Upper lobe of right lung (tissue), 1 donor: ENCODE data around the gene ZNF212. TPM values are rescaled to one million over a fixed set of nuclear protein-coding genes. Genes with fewer than 3 reads are reported as not detected.
A peak's percentile ranks its signal among the peaks of the same experiment; 100 is the strongest.

ENCODE experiments used
- ATAC-seq: fragments of 200-7000 bp; cut with Tn5 transposase; one replicate; pipeline ENCODE4 v1.9.1; 2020; ENCODE audit warnings: mild to moderate bottlenecking, moderate library complexity
- DNase-seq: peaks from one replicate; pipeline ENCODE4 v3.0.0-alpha.2; 2020
- H3K27ac ChIP-seq: fragments of 200-600 bp; one replicate; pipeline ENCODE4 v1.8.0; 2022
- H3K27me3 ChIP-seq: fragments of 200-600 bp; one replicate; pipeline ENCODE4 v1.8.0; 2022; ENCODE audit warnings: mild to moderate bottlenecking
- H3K36me3 ChIP-seq: fragments of 200-600 bp; one replicate; pipeline ENCODE4 v1.8.0; 2022
- H3K4me1 ChIP-seq: fragments of 200-600 bp; one replicate; pipeline ENCODE4 v1.8.0; 2022
- H3K4me3 ChIP-seq: fragments of 200-600 bp; one replicate; pipeline ENCODE4 v1.8.0; 2022; ENCODE audit warnings: mild to moderate bottlenecking
- H3K9me3 ChIP-seq: fragments of 200-600 bp; one replicate; pipeline ENCODE4 v1.8.0; 2022
- intact Hi-C: fragments of 100-400 bp; cut with DNase I; formaldehyde crosslinking; loops from one replicate; pipeline ENCODE4 v1.11.0; 2022
- total RNA-seq: library from RNA; stranded (reverse); fragmentation: NEBNext Ultra II Directional; extraction: Animal tissue kit (Norgen Biotek cat#: 25700); gene quantifications from one replicate; pipeline ENCODE4 v1.2.1, GENCODE V29; 2021
- TF ChIP-seq, protein P1 (sequence below): fragments of 200-600 bp; IDR thresholded peaks from one replicate; pipeline ENCODE4 v1.8.0; 2022; ENCODE audit warnings: antibody characterized with exemption
- donor health status: DM: no; HTN: yes; CAD: no; lungs with severe emphysema.

The ZNF212 gene
- total RNA-seq, 1 donor from 2014 or later: 10.2 TPM

DNA sequence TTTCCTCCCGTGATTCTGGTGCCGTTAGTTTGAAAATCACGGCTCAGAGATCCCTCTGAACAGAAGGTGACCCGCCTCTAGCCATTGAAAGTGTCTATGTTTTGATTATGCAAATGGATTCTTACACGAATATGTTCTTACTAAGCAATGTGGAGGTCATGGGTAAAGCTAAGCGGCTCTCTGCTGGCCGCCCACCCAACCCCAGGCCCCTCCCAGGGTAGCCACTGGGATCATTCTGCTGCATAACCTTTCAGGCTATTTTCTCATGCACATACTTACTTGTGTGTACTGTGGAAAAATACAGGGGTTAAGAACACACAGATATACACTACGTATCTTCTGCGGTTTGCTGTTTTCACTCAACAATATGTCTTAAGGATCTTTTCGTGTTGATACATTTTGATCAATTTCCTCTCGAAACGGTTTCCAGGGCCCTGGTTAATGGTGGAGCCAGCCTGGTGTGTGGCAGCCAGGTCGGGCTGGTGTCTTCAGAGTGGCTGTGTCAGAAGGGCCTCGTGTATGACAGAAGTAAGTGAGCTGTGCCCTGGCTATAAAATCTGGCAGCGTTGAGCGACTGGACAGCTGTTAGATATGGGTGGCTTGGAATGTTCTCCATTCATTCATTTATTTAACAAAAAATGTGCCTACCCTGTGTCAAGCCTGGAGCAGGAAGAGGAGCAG is 52.5 kb downstream of the ZNF212 start:
- H3K9me3 ChIP-seq: no peaks in the 10 kb centered on the region
- DNase-seq (no peak), ATAC-seq (no peak)
- H3K27me3 ChIP-seq: no peaks in the 10 kb centered on the region
- TF ChIP-seq, protein P1, sequence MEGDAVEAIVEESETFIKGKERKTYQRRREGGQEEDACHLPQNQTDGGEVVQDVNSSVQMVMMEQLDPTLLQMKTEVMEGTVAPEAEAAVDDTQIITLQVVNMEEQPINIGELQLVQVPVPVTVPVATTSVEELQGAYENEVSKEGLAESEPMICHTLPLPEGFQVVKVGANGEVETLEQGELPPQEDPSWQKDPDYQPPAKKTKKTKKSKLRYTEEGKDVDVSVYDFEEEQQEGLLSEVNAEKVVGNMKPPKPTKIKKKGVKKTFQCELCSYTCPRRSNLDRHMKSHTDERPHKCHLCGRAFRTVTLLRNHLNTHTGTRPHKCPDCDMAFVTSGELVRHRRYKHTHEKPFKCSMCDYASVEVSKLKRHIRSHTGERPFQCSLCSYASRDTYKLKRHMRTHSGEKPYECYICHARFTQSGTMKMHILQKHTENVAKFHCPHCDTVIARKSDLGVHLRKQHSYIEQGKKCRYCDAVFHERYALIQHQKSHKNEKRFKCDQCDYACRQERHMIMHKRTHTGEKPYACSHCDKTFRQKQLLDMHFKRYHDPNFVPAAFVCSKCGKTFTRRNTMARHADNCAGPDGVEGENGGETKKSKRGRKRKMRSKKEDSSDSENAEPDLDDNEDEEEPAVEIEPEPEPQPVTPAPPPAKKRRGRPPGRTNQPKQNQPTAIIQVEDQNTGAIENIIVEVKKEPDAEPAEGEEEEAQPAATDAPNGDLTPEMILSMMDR: no peak
- intact Hi-C loops: no loop called here
- peaks cover 5% of the 10 kb centered on the region for H3K36me3 ChIP-seq
- H3K27ac ChIP-seq: no peak overlapping the region
- H3K4me3 ChIP-seq: no peak overlapping the region
- H3K4me1 ChIP-seq: no peaks in the 10 kb centered on the region

DNA sequence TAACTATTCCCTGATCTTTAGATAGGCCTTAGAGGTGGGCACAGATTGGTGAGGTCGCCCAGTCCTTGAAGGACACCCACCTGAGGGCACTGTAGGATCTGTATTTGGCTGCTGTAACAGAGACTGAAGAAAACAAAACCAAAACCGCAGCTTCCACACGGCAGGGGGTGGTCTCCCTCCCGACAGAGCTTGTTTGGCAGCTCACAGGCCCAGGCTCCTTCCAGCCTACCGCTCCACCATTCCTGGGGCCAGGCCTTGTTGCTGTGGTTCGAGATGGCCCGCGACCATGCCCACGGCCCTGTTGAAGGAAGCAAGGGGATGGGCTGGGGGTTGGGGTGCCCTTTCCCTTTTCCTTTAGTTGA is 53.0 kb downstream of the ZNF212 start:
- Histone ChIP-seq H3K9me3 (no peaks in the 10 kb centered on the region), H3K36me3 (peaks cover 5% of the 10 kb centered on the region), H3K4me1 (no peaks in the 10 kb centered on the region), H3K27ac (no peak overlapping the region), H3K4me3 (no peak overlapping the region), H3K27me3 (no peaks in the 10 kb centered on the region)
- DNase-seq (no peak), ATAC-seq (no peak)
- TF ChIP-seq, protein P1: no peak
- intact Hi-C loops: no loop called here

DNA sequence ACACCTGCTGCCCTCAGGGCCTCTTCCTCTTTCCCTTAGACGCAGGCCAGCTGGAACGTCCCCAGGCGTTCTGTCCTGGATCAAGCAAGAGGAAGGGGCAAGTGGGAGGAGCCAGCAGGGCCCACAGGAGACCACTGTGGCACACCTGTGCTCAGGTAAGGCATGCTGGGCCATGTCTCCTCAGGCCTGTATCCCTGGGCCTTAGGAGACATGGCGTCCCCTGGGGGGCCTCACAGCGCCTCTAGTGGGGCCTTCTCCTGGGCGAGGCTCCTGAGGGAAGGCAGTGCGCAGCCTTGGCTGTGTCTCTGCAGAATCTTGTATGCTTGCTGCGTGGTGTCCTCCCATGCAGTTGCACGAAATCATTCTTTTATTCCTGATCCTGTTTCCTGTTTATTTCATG is 53.9 kb downstream of the ZNF212 start:
- peaks cover 5% of the 10 kb centered on the region for H3K36me3 ChIP-seq
- intact Hi-C loops: no loop called here
- H3K9me3 ChIP-seq: no peaks in the 10 kb centered on the region
- H3K4me1 ChIP-seq: no peaks in the 10 kb centered on the region
- H3K4me3 ChIP-seq: no peak overlapping the region
- no peaks in the 10 kb centered on the region for H3K27me3 ChIP-seq
- TF ChIP-seq, protein P1: no peak
- ATAC-seq (no peak), DNase-seq (no peak)
- no peak overlapping the region for H3K27ac ChIP-seq

DNA sequence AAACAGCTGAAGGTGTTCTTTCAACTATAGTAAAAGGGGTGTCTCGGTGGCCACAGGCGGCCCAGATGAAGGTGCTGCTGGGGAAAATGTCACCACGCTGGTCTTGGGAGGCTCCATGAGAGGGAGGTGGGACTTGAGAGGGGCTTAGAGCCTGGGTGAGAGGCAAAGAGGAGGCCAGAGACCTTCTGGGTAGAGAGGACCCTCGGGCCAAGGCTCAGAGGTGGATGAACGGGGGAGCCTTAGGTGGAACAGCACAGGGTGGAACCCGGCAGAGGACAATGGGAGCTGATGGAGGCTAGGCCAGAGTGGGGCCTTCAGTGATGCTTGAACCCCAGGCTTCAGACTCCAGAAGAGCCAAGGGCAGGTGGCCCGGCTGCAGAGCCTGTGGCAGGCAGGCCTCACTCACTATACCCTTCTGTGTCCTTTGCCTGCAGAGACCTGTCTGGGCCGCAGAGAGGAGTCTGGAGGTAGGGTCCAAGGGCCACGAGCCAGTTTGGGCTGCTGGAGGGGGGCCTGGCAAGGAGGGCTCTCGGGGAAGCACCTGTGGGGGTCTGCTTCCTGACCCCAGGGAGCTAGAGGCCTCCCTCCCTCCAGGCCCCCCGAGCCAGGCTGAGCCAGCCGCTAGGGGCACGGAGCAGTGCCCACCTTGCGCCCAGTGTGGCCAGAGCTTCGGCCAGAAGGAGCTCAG is 54.6 kb downstream of the ZNF212 start:
- no peak for ATAC-seq
- no peak overlapping the region for H3K4me3 ChIP-seq
- no peak overlapping the region for H3K27ac ChIP-seq
- peaks cover 5% of the 10 kb centered on the region for H3K36me3 ChIP-seq
- H3K27me3 ChIP-seq: no peaks in the 10 kb centered on the region
- no peaks in the 10 kb centered on the region for H3K4me1 ChIP-seq
- no peaks in the 10 kb centered on the region for H3K9me3 ChIP-seq
- peak; percentile 48 for DNase-seq
- intact Hi-C loops: no loop called here
- TF ChIP-seq, protein P1: no peak

DNA sequence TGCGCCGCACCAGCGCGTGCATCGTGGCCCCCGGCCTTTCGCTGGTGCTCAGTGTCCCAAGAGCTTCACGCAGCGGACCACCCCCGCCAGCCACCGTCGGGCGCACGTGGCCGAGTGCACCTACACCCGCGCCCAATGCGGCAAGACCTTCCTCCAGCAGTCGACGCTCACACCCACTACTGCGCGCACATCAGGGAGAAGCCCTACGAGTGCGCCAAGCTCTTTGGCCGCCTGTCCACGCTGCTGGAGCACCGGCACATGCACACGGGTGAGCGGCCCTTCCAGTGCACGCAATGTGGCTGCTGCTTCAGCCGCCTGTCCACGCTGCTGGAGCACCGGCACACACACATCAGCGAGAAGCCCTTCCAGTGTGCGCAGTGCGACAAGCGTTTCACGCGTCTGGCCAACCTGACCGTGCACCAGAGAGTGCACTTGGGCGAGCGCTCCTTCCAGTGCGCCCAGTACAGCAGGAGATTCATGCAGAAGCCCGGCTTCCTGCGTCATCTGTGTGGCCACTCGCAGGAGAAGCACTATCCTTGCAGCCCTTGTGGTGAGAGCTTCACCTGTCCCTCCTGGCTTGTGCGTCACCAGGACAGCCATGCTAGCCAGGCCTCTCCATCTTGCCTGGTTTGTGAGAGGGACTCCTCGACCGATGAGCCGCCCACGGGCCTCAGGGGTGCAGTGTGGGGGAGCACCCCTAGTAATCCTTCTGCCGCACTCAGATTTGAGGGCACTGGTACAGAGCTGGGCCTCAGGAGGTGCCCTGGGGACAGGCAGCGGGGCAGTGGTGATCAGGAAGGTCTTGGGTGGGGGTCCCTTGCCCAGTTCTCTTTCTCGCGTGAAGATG is 55.4 kb downstream of the ZNF212 start:
- H3K4me3 ChIP-seq: no peak overlapping the region
- peaks cover 5% of the 10 kb centered on the region for H3K36me3 ChIP-seq
- H3K27ac ChIP-seq: no peak overlapping the region
- TF ChIP-seq, protein P1: no peak
- ATAC-seq (no peak), DNase-seq (peak; percentile 61)
- H3K27me3 ChIP-seq: no peaks in the 10 kb centered on the region
- intact Hi-C loops: no loop called here
- H3K9me3 ChIP-seq: no peaks in the 10 kb centered on the region
- no peaks in the 10 kb centered on the region for H3K4me1 ChIP-seq
